HEK293T (cell line): ENCODE data around the gene CCL14.

ENCODE experiments used
- ELF4 ChIP-seq: fragments of 450-650 bp; IDR thresholded peaks from 2 replicates; pipeline ENCODE4 v1.6.1; 2017; ENCODE audit warnings: antibody characterized with exemption
- FOXK2 ChIP-seq: fragments of 450-650 bp; IDR thresholded peaks from 2 replicates; pipeline ENCODE4 v1.6.1; 2016; ENCODE audit warnings: mild to moderate bottlenecking
- FOXM1 ChIP-seq: fragments of 450-650 bp; IDR thresholded peaks from 2 replicates; pipeline ENCODE4 v1.6.1; 2017; ENCODE audit warnings: mild to moderate bottlenecking, borderline replicate concordance
- L3MBTL2 ChIP-seq: fragments of 450-650 bp; conservative IDR thresholded peaks from 2 replicates; pipeline ENCODE4 v1.6.1; 2016; ENCODE audit warnings: mild to moderate bottlenecking
- SP1 ChIP-seq: fragments of 450-650 bp; IDR thresholded peaks from 2 replicates; pipeline ENCODE4 v1.6.1; 2017
- TARDBP ChIP-seq: fragments of 450-650 bp; IDR thresholded peaks from 2 replicates; pipeline ENCODE4 v1.6.1; 2016
- ZNF384 ChIP-seq: fragments of 450-650 bp; IDR thresholded peaks from 2 replicates; pipeline ENCODE4 v1.6.1; 2016
- TF ChIP-seq, protein P1 (sequence below): fragments of 450-650 bp; IDR thresholded peaks from 2 replicates; pipeline ENCODE4 v1.6.1; 2016

DNA sequence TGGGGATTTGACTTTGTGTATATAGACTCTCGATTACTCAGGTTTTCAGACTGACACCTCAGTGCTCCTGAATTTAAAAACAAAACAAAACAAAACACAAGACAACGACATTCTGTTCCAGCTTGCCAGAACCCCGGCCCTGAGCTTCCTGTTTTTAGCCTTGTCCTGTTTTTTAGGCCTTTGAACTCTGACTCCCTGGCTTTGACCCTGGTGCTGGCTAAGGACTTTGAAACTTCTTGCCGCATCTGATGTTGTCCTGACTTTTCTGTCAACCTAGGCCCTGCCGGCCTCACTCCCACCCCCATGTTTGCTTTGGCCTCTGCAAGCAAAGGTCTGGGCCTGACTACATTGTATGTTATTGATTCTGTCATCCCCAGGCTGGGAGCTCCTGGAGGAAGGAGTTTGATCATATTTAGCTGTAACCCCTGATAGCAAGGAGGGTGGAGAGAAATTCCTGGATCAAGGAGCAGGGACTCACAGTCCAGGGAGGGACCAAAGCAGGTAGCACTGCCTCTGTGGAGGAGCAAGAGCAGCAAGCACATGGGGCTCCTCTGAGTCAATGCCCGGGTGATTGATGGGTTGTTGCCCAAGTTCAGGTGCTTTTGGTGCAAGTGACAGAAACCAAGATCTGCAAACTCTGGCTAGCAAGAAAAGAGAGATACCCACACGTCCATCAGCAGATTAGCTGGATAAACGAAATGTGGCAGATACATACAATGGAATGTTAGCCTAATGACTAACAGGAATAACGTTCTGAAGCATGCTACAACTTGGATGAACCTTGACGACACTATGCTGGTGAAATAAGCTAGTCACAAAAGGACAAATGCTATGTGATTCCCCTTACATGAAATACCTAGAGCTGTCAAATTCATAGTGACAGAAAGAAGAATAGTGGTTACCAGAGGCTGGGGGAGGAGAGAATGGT is 12.9 kb downstream of the CCL14 start:
- TF ChIP-seq, protein P1, sequence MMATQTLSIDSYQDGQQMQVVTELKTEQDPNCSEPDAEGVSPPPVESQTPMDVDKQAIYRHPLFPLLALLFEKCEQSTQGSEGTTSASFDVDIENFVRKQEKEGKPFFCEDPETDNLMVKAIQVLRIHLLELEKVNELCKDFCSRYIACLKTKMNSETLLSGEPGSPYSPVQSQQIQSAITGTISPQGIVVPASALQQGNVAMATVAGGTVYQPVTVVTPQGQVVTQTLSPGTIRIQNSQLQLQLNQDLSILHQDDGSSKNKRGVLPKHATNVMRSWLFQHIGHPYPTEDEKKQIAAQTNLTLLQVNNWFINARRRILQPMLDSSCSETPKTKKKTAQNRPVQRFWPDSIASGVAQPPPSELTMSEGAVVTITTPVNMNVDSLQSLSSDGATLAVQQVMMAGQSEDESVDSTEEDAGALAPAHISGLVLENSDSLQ, result no peak
- TF ChIP-seq SP1 (no peak), FOXM1 (no peak), ELF4 (no peak), L3MBTL2 (no peak), TARDBP (no peak), ZNF384 (no peak), FOXK2 (no peak)
